B cell (primary cell): ENCODE measurements around the gene GNAT2. TPM values are rescaled to one million over a fixed set of nuclear protein-coding genes. Genes with fewer than 3 reads are reported as not detected.

Source experiments
- ATAC-seq: fragments of 200-7000 bp; cut with Tn5 transposase; one replicate; pipeline ENCODE4 v1.10.0; 2021; ENCODE audit warnings: low read depth, mild to moderate bottlenecking, moderate number of reproducible peaks, moderate library complexity
- CTCF ChIA-PET: fragments of 350-600 bp; sonication (Branson Sonifier 250); formaldehyde crosslinking; loops from one replicate; lab custom pipeline; 2021; ENCODE audit warnings: antibody characterized with exemption, inconsistent platforms; lab: Charles Lee
- POLR2A ChIA-PET: fragments of 350-600 bp; sonication (Branson Sonifier 250); formaldehyde crosslinking; loops from one replicate; lab custom pipeline; 2021; ENCODE audit warnings: antibody characterized with exemption; lab: Charles Lee
- DNase-seq: peaks from one replicate; pipeline ENCODE4 v3.0.0; 2013
- H2AFZ ChIP-seq: 2 replicates; pipeline ENCODE4 v1.6.1; 2012; ENCODE audit warnings: mild to moderate bottlenecking, low read depth, low read length; ENCODE audit not compliant: insufficient read depth, poor library complexity, severe bottlenecking
- H3K27ac ChIP-seq, 2 donors: 1 replicate in 1 of 2; 2 replicates in 1 of 2; pipeline ENCODE4 v1.5.1; 2012 to 2013; ENCODE audit warnings: low read length in 2 of 2, mild to moderate bottlenecking in 2 of 2, moderate library complexity in 1 of 2
- H3K27me3 ChIP-seq, 4 experiments: fragments of 200-600 bp in 1 of 4; sonication (generic) in 1 of 4; replicated peaks in 1 of 4; 1 replicate in 2 of 4; 2 replicates in 2 of 4; pipeline versions ENCODE4 v1.6.1 to v1.7.0; 2013 to 2016; ENCODE audit warnings: low read length in 3 of 4, mild to moderate bottlenecking in 2 of 4, mixed read lengths in 1 of 4, moderate library complexity in 1 of 4; ENCODE audit not compliant: insufficient read depth in 4 of 4, control insufficient read depth in 3 of 4; ENCODE audit errors: control extremely low read depth in 1 of 4
- H3K36me3 ChIP-seq, 2 experiments: replicated peaks in 1 of 2; 1 replicate in 1 of 2; 2 replicates in 1 of 2; pipeline versions ENCODE4 v1.6.1 to v1.7.1; 2013; ENCODE audit warnings: low read length in 1 of 2; ENCODE audit not compliant: insufficient read depth in 2 of 2, control insufficient read depth in 1 of 2; ENCODE audit errors: control extremely low read depth in 1 of 2, extremely low read depth in 1 of 2
- H3K4me1 ChIP-seq, 2 donors: fragments of 200-600 bp in 1 of 2; sonication (generic) in 1 of 2; 1 replicate in 1 of 2; 2 replicates in 1 of 2; pipeline versions ENCODE4 v1.5.1 to v1.6.1; 2013 to 2017; ENCODE audit warnings: low read length in 2 of 2; ENCODE audit not compliant: control insufficient read depth in 2 of 2, insufficient read depth in 2 of 2
- H3K4me2 ChIP-seq: replicated peaks from 2 replicates; pipeline ENCODE3; 2012; ENCODE audit warnings: mild to moderate bottlenecking, low read depth, low read length; ENCODE audit not compliant: poor library complexity, severe bottlenecking
- H3K4me3 ChIP-seq, 5 experiments: fragments of 200-600 bp in 1 of 5; sonication (generic) in 1 of 5; 1 replicate in 3 of 5; 2 replicates in 2 of 5; pipeline versions ENCODE4 v1.5.1 to v1.7.0; 2011 to 2016; ENCODE audit warnings: low read length in 4 of 5, mild to moderate bottlenecking in 4 of 5, low read depth in 2 of 5, control low read depth in 1 of 5, moderate library complexity in 1 of 5; ENCODE audit not compliant: insufficient read depth in 1 of 5; ENCODE audit errors: control extremely low read depth in 1 of 5, extremely low read depth in 1 of 5
- H3K79me2 ChIP-seq: fragments of 200-600 bp; sonication (generic); one replicate; pipeline ENCODE4 v1.6.0; 2016; ENCODE audit warnings: low read length; ENCODE audit not compliant: control insufficient read depth, insufficient read depth
- H3K9ac ChIP-seq: fragments of 200-600 bp; sonication (generic); 2 replicates; pipeline ENCODE4 v1.6.1; 2017; ENCODE audit warnings: mild to moderate bottlenecking, low read length, moderate library complexity
- H3K9me3 ChIP-seq, 3 donors: one replicate each; pipeline versions ENCODE4 v1.6.1 to v1.7.1; 2013; ENCODE audit warnings: low read length in 2 of 3; ENCODE audit not compliant: control insufficient read depth in 2 of 3, insufficient read depth in 1 of 3; ENCODE audit errors: control extremely low read depth in 1 of 3
- H4K20me1 ChIP-seq: 2 replicates; pipeline ENCODE4 v1.6.0; 2012; ENCODE audit warnings: mild to moderate bottlenecking, low read length; ENCODE audit not compliant: insufficient read depth, control insufficient read depth, poor library complexity, severe bottlenecking
- H3K27ac Mint-ChIP-seq: one replicate; pipeline ENCODE4 v1.8.0; 2021; ENCODE audit warnings: mixed read lengths
- H3K27me3 Mint-ChIP-seq: one replicate; pipeline ENCODE4 v1.8.0; 2021; ENCODE audit warnings: mixed read lengths
- H3K4me1 Mint-ChIP-seq: one replicate; pipeline ENCODE4 v1.8.0; 2021; ENCODE audit warnings: mixed read lengths
- H3K4me3 Mint-ChIP-seq: one replicate; pipeline ENCODE4 v1.8.0; 2021; ENCODE audit warnings: mixed read lengths
- H3K9me3 Mint-ChIP-seq: one replicate; pipeline ENCODE4 v1.8.0; 2022; ENCODE audit warnings: mixed read lengths; ENCODE audit not compliant: insufficient read depth
- EZH2 ChIP-seq: IDR thresholded peaks from 2 replicates; pipeline ENCODE4 v1.6.1; 2012; ENCODE audit warnings: borderline replicate concordance, low read depth, mild to moderate bottlenecking, moderate library complexity, low read length; ENCODE audit not compliant: insufficient read depth, poor library complexity, severe bottlenecking
- WGBS: methylation state at CpG from one replicate; pipeline ENCODE4 v1.1.5; 2013; ENCODE audit warnings: missing lambda C conversion rate; ENCODE audit not compliant: insufficient coverage; 5-methylcytosine and 5-hydroxymethylcytosine counted together
- intact Hi-C: fragments of 100-400 bp; cut with micrococcal nuclease; formaldehyde crosslinking; loops from one replicate; pipeline ENCODE4 v1.10.0; 2022
- polyA plus RNA-seq: library from polyadenylated mRNA; depleted of rRNA; stranded (reverse); fragments of >200 nt; gene quantifications from 2 replicates; pipeline ENCODE4 v1.2.3, GENCODE V29; 2012
- total RNA-seq, 2 donors: library from RNA; stranded (reverse); fragments of 120-200 nt in 1 of 2; gene quantifications; 1 replicate in 1 of 2; 2 replicates in 1 of 2; pipeline versions ENCODE4 v1.2.3 to v1.2.4, GENCODE V29; 2013 to 2022
- TF ChIP-seq, protein P1 (sequence below): fragments of 200-600 bp; IDR thresholded peaks from one replicate; pipeline ENCODE4 v1.8.0; 2022; ENCODE audit warnings: antibody characterized with exemption, mild to moderate bottlenecking

The GNAT2 gene
- total and polyA plus RNA-seq, 2 donors (not counting 1 experiment from before 2014, with no cell fraction given), result not detected

GRCh38 chr1:109579491-109579890 lies 39.9 kb downstream of the GNAT2 start:
- Mint-ChIP-seq H3K27ac (no peak overlapping the region), H3K27me3 (no peaks in the 10 kb centered on the region), H3K9me3 (no peaks in the 10 kb centered on the region), H3K4me1 (no peaks in the 10 kb centered on the region), H3K4me3 (no peak overlapping the region)
- H2AFZ ChIP-seq, result no peak overlapping the region
- 100% methylated on average over 1 of the region's 1 CpG for WGBS
- no peaks in the 10 kb centered on the region for H3K9me3 ChIP-seq
- H3K36me3 ChIP-seq, result peaks cover 10 to 58% of the 10 kb centered on the region in 2 experiments
- ATAC-seq (no peak), DNase-seq (no peak)
- peaks cover 24% of the 10 kb centered on the region for H4K20me1 ChIP-seq
- peaks cover 35% of the 10 kb centered on the region for H3K79me2 ChIP-seq
- no peak overlapping the region for H3K27ac ChIP-seq
- intact Hi-C loops, result no loop called here
- no peak overlapping the region for H3K9ac ChIP-seq
- TF ChIP-seq, protein P1, sequence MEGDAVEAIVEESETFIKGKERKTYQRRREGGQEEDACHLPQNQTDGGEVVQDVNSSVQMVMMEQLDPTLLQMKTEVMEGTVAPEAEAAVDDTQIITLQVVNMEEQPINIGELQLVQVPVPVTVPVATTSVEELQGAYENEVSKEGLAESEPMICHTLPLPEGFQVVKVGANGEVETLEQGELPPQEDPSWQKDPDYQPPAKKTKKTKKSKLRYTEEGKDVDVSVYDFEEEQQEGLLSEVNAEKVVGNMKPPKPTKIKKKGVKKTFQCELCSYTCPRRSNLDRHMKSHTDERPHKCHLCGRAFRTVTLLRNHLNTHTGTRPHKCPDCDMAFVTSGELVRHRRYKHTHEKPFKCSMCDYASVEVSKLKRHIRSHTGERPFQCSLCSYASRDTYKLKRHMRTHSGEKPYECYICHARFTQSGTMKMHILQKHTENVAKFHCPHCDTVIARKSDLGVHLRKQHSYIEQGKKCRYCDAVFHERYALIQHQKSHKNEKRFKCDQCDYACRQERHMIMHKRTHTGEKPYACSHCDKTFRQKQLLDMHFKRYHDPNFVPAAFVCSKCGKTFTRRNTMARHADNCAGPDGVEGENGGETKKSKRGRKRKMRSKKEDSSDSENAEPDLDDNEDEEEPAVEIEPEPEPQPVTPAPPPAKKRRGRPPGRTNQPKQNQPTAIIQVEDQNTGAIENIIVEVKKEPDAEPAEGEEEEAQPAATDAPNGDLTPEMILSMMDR, result no peak
- no peak for TF ChIP-seq EZH2
- no peaks in the 10 kb centered on the region for H3K27me3 ChIP-seq
- no peak overlapping the region for H3K4me3 ChIP-seq
- H3K4me2 ChIP-seq, result no peak overlapping the region
- H3K4me1 ChIP-seq, result no peaks in the 10 kb centered on the region
- ChIA-PET POLR2A (no interaction called here), CTCF (no interaction called here)

DNA sequence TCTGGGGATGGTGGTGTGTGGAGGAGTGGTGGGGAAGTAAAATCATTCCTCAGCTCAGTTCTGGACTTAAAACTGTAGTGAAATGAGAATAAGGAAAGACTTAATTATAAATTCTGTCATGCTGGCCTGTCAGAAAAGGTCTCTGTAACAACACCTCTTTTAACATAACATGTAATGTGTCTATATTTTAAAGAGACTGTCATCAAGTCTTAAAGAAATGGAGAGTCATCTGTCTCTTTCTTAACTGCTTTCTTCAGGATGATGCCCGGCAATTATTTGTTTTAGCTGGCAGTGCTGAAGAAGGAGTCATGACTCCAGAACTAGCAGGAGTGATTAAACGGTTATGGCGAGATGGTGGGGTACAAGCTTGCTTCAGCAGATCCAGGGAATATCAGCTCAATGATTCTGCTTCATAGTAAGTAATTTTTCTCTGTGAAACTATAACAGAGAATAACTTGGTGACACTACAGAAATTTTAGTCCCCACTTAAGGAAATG lies 40.4 kb downstream of the GNAT2 start:
- ChIA-PET POLR2A (no interaction called here), CTCF (no interaction called here)
- H3K27me3 Mint-ChIP-seq, result no peaks in the 10 kb centered on the region
- H3K4me1 Mint-ChIP-seq, result peaks cover 3% of the 10 kb centered on the region
- WGBS, result no CpG with 5 or more reads among the region's 3 CpGs
- no peak overlapping the region for H2AFZ ChIP-seq
- TF ChIP-seq EZH2, result no peak
- TF ChIP-seq, protein P1, result no peak
- H3K4me3 ChIP-seq, result no peak overlapping the region
- ATAC-seq (no peak), DNase-seq (no peak)
- peaks cover 35% of the 10 kb centered on the region for H3K79me2 ChIP-seq
- H3K4me2 ChIP-seq, result no peak overlapping the region
- peaks cover 19% of the 10 kb centered on the region for H4K20me1 ChIP-seq
- H3K4me3 Mint-ChIP-seq, result no peak overlapping the region
- intact Hi-C loops, result no loop called here
- H3K36me3 ChIP-seq, result peaks cover 11 to 53% of the 10 kb centered on the region in 2 experiments
- no peaks in the 10 kb centered on the region for H3K27me3 ChIP-seq
- H3K27ac ChIP-seq, result no peak overlapping the region
- H3K27ac Mint-ChIP-seq, result no peak overlapping the region
- peaks cover 1 to 3% of the 10 kb centered on the region in 2 donors for H3K4me1 ChIP-seq
- H3K9me3 ChIP-seq, result no peaks in the 10 kb centered on the region
- no peaks in the 10 kb centered on the region for H3K9me3 Mint-ChIP-seq
- no peak overlapping the region for H3K9ac ChIP-seq
